ENCODE measurements around the gene XPNPEP2. TPM values are rescaled to one million over a fixed set of nuclear protein-coding genes. Genes with fewer than 3 reads are reported as not detected.

Gene XPNPEP2
- polyA plus RNA-seq, 1 of the 3 experiments (the other 2 are of a cell fraction): 0.21 TPM

GRCh38 chrX:129690435-129690834 lies 48.3 kb upstream of the XPNPEP2 start:
- H3K9ac ChIP-seq: no peak overlapping the region
- H3K4me2 ChIP-seq: no peak overlapping the region
- ChIA-PET POLR2A (no interaction called here), CTCF (no interaction called here)
- no peak overlapping the region for H3K27ac ChIP-seq (ENCODE audit: low read depth in 2 of 2, low read length in 1 of 2)
- no peaks in the 10 kb centered on the region for H3K79me2 ChIP-seq (ENCODE audit: insufficient read depth)
- no peaks in the 10 kb centered on the region for H3K9me2 ChIP-seq
- H2AFZ ChIP-seq (ENCODE audit: low read depth): no peak overlapping the region
- H3K36me3 ChIP-seq (replicated peaks in 1 of 2; ENCODE audit: control insufficient read depth in 1 of 2, insufficient read depth in 2 of 2, low read length in 1 of 2): no peaks in the 10 kb centered on the region
- H3K27me3 ChIP-seq (ENCODE audit: insufficient read depth): peaks cover 17% of the 10 kb centered on the region; the same call in 1 of the 2 replicates
- H3K9me3 ChIP-seq: no peaks in the 10 kb centered on the region
- WGBS (ENCODE audit: low lambda C conversion rate): 35% methylated on average over 9 of the region's 10 CpGs
- H4K20me1 ChIP-seq (ENCODE audit: insufficient read depth): no peaks in the 10 kb centered on the region
- TF ChIP-seq IRF3 (IDR thresholded peaks at IDR 0.05; ENCODE audit: low read depth, low read length): no peak
- TF ChIP-seq EZH2phosphoT487 (IDR thresholded peaks at IDR 0.05; ENCODE audit: borderline replicate concordance, low read depth): no peak
- TF ChIP-seq YY1 (IDR thresholded peaks at IDR 0.05; ENCODE audit: low read depth): no peak
- TF ChIP-seq POLR2AphosphoS5 (IDR thresholded peaks at IDR 0.05; ENCODE audit: low read depth, low read length): no peak
- no peak for TF ChIP-seq RAD21 (IDR thresholded peaks at IDR 0.05; ENCODE audit: low read length)
- TF ChIP-seq FOXJ3 (CRISPR knock-in tag; IDR thresholded peaks at IDR 0.05): no peak
- no peak for TF ChIP-seq GABPA (IDR thresholded peaks at IDR 0.05; ENCODE audit: low read depth)
- TF ChIP-seq RCOR1 (IDR thresholded peaks at IDR 0.05; ENCODE audit: low read length): no peak
- no peak for TF ChIP-seq USF2 (IDR thresholded peaks at IDR 0.05; ENCODE audit: borderline replicate concordance, low read depth, low read length)
- TF ChIP-seq GATA2 (CRISPR knock-in tag; IDR thresholded peaks at IDR 0.05): no peak
- TF ChIP-seq JUND (IDR thresholded peaks at IDR 0.05): no peak
- no peak for TF ChIP-seq SIN3A (IDR thresholded peaks at IDR 0.05; ENCODE audit: borderline replicate concordance, low read depth, low read length)
- no peak for TF ChIP-seq TEAD4 (IDR thresholded peaks at IDR 0.05; ENCODE audit: borderline replicate concordance, insufficient read depth)
- no peak for TF ChIP-seq ELF1 (IDR thresholded peaks at IDR 0.05)
- TF ChIP-seq PBX3 (IDR thresholded peaks at IDR 0.05): no peak
- no peak for TF ChIP-seq REST (IDR thresholded peaks at IDR 0.05; ENCODE audit: low read depth, low read length)
- no peak for TF ChIP-seq FOXM1 (IDR thresholded peaks at IDR 0.05; ENCODE audit: low read depth)
- no peak for TF ChIP-seq CTCF (IDR thresholded peaks at IDR 0.05)
- no peak for DNase-seq
- H3K4me3 ChIP-seq (ENCODE audit: low read depth in 2 of 2, low read length in 1 of 2): no peak overlapping the region
- no peaks in the 10 kb centered on the region for H3F3A ChIP-seq (replicated peaks; ENCODE audit: insufficient read depth)
- H3K4me1 ChIP-seq (ENCODE audit: control insufficient read depth in 1 of 2, insufficient read depth in 2 of 2, low read depth in 1 of 2, low read length in 1 of 2): peaks cover 0 to 3% of the 10 kb centered on the region in 2 experiments; a peak in 1 of 4 replicates

Measured in SK-N-SH (cell line).